Lower leg skin (tissue), 3 donors: ENCODE results near the gene NFAT5.

ENCODE experiments used
- POLR2A ChIP-seq, 2 donors: fragments of 450-650 bp; IDR thresholded peaks; one replicate each; pipeline ENCODE4 v1.6.1; 2016 to 2017; ENCODE audit warnings: antibody characterized with exemption in 2 of 2, mild to moderate bottlenecking in 1 of 2, moderate library complexity in 1 of 2
- TF ChIP-seq, protein P1 (sequence below), 3 donors: fragments of 450-650 bp; IDR thresholded peaks; one replicate each; pipeline ENCODE4 v1.5.1; 2016; ENCODE audit warnings: antibody characterized with exemption in 3 of 3, mild to moderate bottlenecking in 3 of 3, moderate library complexity in 2 of 3

DNA sequence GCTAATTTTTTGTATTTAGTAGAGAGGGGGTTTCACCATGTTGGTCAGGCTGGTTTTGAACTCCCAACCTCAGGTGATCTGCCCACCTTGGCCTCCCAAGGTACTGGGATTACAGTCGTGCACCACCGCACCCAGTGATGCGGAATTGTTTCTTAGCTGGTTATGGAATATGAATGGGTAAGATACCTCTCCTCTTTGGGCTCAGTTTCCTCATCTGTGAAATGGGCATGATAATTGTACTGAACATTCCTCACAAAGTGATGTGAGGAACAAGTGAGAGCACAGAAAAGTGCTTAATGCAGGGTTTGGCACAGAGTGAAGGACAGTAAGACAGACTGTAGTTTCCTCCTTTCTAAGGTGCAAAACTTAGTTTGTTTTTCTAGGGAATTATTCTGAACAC lies 31.0 kb upstream of the NFAT5 start:
- TF ChIP-seq, protein P1, sequence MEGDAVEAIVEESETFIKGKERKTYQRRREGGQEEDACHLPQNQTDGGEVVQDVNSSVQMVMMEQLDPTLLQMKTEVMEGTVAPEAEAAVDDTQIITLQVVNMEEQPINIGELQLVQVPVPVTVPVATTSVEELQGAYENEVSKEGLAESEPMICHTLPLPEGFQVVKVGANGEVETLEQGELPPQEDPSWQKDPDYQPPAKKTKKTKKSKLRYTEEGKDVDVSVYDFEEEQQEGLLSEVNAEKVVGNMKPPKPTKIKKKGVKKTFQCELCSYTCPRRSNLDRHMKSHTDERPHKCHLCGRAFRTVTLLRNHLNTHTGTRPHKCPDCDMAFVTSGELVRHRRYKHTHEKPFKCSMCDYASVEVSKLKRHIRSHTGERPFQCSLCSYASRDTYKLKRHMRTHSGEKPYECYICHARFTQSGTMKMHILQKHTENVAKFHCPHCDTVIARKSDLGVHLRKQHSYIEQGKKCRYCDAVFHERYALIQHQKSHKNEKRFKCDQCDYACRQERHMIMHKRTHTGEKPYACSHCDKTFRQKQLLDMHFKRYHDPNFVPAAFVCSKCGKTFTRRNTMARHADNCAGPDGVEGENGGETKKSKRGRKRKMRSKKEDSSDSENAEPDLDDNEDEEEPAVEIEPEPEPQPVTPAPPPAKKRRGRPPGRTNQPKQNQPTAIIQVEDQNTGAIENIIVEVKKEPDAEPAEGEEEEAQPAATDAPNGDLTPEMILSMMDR (IDR thresholded peaks at IDR 0.05) = no peak
- TF ChIP-seq POLR2A (IDR thresholded peaks at IDR 0.05) = no peak
